Central memory CD4-positive, alpha-beta T cell (primary cell): ENCODE data around the gene ZNF211.

Source experiments
- DNase-seq: peaks from one replicate; pipeline ENCODE4 v3.0.0; 2022

The ZNF211 gene

GRCh38 chr19:57656346-57656745 is 23.4 kb downstream of the ZNF211 start:
- no peak for DNase-seq

DNA sequence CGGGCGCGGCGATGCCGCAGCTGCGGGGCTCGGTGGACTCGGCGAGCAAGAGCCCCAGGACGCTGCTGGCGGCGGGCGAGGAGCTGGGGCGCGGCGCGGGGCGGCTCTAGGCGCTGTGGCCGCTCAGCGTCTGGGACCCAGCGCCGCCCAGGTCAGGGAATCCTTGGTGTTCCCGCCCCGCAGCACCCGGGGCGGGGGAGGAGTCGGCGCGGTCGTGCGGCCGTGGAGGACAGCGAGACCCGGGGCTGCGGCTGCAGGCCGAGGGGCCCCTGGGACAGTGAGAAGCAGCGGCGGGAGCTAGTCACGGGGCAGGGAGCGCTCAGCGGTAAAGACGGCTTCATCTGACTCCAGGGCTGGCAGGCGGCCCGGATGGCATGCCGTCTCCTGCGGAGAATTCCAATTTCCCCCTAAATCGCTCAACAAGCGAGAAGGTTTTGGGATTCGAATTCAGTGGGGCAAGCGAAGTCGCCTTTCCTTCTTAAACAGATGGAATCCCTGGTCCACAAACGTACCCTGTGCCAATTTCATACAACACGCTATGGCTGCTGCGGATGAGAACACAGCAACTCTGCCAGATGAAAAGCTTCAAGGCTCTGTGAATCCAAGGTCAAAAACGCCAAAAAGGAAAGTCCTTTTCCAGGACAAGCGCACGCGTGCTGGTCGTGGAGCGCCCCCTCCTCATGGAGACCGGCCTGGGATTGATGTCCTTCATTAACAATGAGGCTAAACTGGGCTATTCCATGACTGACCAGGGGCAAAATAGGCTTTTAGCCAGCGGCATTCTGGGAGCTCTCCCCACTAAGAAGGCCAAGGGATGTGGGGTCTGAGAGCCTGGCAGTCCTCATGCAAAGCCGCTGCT is 31.5 kb downstream of the ZNF211 start:
- no peak for DNase-seq

DNA sequence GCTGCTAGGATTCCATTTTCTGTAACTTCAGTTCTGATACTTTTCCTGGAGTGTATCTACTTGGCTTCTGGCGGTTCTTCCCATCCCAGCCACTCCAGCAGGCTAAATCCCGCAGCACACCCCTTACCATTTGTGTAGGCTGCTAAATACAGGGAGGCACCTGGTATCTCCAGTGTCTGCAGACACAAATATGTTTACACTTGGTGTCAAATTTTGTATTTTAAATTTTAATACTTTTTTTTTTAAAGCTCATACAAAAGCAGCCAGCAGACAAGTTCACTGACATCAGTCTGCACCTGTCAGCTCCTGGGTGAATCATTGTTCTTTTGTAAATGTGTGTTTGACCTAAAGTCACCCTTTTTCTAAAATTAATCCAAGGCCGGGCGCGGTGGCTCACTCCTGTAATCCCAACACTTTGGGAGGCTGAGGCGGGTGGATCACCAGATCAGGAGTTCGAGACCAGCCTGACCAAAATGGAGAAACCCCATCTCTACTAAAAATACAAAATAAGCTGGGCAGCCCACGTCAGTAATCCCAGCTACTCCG is 32.4 kb downstream of the ZNF211 start:
- no peak for DNase-seq

- no peak for DNase-seq
Measured at GRCh38 chr19:57667228-57667627, 34.3 kb downstream of the ZNF211 start.

DNA sequence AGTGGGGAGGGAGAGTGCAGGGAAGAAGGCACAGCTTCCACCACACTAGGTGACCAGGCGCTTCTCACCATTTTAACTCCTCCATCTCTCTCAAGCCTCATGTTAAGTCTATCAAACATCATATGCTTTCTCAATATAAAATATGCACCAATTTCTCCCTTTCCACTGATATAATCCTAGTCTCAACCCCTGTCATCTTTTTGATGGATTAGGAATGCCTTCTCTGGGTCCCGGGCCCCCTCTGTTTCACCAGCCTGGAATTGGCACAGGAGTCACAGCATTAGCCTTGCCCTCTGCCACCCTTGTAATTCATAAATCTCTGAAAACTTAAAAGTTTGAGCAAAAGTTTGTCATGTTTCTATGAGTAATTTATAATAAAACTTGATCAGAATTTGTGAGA is 35.7 kb downstream of the ZNF211 start, which contains the start of gene ZSCAN4:
Gene ZSCAN4 (plus strand): TSS at position 301 of the 400 bp plus-strand sequence. CDS start 7,211 bp downstream, outside the sequence.
- no peak for DNase-seq

GRCh38 chr19:57671124-57671895 is 38.3 kb downstream of the ZNF211 start:
- DNase-seq, result no peak

- no peak for DNase-seq
Measured at GRCh38 chr19:57672466-57672865, 39.5 kb downstream of the ZNF211 start.

GRCh38 chr19:57675881-57676280 is 42.9 kb downstream of the ZNF211 start:
- no peak for DNase-seq

DNA sequence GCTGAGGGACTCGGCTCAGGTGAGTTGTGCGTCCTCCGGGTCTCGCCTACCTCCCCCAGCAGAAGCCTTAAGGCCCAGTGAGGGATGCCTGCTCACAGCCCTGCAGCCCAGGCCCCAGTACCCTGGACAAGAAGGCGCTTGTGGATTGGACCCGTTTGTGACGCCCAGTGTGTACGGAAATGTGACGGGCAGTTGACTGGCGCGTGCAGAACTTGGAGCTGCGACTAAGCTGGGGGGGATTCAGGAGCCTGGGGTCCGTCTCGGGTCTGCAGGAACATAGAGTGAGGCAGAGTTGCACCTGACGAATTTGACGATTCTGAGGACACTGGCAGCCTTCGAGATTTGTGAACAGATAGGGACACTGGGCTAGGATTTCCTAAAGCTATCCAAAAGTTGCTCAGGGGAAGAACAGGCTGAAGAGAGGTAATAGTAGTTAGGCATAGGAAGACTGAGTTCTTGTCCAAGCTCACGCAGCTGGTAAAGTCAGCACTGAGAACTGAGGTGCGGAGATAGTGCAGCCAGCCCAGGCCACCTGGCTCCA is 49.3 kb downstream of the ZNF211 start:
- no peak for DNase-seq

GRCh38 chr19:57686727-57687126 is 53.8 kb downstream of the ZNF211 start:
- no peak for DNase-seq

DNA sequence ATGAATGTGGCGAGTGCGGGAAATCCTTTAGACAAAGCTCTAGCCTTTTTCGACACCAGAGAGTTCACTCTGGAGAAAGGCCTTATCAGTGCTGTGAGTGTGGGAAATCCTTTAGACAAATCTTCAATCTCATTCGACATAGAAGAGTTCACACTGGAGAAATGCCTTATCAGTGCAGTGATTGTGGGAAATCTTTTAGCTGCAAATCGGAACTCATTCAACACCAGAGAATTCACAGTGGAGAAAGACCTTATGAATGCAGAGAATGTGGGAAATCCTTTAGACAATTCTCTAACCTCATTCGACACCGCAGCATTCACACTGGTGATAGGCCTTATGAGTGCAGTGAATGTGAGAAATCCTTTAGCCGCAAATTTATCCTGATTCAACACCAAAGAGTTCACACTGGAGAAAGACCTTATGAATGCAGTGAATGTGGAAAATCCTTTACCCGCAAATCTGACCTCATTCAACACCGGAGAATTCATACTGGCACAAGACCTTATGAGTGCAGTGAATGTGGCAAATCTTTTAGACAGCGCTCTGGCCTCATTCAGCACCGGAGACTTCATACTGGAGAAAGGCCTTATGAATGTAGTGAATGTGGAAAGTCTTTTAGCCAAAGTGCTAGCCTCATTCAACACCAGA is 54.5 kb downstream of the ZNF211 start:
- DNase-seq, result no peak

DNA sequence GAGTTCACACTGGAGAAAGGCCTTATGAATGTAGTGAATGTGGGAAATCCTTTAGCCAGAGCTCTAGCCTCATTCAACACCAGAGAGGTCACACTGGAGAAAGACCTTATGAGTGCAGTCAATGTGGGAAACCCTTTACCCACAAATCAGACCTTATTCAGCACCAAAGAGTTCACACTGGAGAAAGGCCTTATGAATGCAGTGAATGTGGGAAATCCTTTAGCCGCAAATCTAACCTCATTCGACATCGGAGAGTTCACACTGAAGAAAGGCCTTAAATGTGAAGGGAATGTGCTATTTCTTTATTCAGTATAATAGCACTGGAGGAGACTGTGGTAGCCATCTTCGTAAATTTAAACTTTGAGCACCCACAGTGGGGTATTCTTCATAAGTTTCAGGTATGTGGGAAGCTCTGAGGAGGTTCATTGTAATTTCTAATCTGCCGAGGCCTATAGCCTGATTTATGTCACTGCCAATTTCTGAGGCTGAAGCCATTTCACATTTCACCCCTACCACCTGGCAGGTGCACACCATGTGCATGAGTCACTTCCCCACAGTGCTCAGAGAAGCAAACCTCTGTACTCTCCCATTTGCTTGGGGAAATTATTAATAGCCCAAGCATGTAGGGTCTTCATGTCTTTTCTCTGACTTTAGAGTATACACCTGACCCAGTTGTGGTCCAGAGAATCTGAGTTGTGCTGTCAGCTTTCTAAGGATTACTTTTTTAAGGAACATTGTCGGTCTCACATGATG is 55.2 kb downstream of the ZNF211 start:
- no peak for DNase-seq

- DNase-seq, result no peak
Measured at GRCh38 chr19:57689750-57690149, 56.8 kb downstream of the ZNF211 start.
